HG03565 (cell line): Measurements from ENCODE around the gene PAX5.

Source experiments
- ATAC-seq: cut with Tn5 transposase; IDR thresholded peaks from one replicate; pipeline ENCODE4 v1.9.1; 2021; ENCODE audit warnings: mild to moderate bottlenecking, moderate library complexity; ENCODE audit not compliant: unreplicated experiment

The PAX5 gene

DNA sequence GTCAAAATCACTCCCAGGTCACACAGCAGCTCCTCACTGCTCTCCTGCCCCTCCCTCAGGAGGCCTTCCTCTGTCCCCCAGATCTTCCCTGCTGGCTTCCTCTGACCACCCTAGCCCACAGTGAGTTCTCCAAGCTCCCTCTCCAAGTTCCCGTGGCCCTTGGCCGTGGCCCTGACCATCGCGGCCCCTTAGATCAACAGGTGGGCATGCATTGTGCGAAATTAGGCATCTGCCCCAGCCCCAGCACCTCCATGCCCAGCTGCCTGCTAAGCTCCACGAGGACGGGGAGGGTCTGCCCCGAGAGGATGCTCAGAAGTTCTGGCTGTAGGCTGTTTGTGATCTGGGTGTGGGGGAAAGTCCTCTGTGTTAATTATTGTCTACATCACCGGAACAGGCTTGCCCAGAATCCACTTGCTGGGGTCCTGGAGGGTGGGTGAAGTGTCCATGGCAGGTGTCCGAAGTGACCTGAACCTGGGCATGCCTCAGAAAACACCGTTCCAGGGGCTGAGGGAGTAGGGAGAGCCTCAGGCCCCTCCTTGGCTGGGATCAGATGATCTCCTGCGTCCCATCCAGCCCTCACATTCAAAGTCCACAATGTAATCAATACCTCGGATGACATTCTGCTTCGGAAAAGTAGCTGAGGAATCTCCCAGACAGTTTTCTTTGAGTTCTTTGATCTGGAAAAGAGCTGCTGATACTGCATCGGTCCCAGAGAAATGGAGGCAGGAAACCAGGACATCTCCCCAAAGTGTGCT, 194.8 kb downstream of the PAX5 start:
- ATAC-seq, result no peak

DNA sequence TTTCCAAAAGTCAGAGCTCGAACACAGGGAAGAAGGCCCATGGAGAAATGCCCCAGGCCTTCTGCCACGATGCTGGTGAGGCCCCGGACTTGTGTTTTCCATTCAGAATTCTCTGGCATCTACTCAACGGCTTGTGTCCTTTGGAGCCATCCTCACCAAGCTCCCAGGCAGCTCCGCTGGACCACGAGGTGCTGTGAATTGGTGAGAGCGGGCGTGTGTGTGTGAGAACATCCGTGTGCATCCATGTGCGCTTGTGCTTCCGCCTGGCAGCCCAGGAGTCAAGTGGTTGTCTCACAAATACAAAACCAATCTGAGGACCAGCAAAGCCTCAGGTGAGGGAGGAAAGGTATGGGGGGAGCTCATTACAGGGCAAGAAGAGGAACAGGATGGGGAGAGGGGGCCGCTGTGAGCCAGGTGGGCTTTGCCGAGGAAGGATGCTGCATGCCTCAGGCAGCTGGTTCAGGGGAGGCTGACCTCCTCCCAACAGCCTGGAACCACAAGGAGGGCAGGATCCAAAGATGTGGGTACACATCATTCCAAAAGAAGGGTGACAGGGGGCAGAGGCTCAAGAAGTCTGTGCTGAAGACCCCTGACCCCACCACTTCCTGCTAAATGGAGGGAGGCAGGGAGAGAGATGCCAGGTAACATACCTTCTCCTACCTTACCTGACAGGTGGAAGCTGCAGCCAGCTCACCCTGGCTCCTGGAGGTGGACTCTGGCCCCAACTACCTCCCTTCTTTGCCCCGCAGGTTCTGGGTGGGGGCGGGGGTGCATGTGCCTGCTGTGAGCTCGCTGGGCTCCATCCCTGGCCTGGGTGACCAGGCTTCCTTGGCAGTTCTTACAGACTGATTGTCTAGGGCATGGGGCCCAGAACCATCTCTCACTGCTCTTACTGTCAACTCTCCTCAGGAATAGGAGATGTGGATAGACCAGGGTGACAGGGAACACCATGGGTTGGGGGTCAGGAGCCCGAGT, 196.3 kb downstream of the PAX5 start:
- no peak for ATAC-seq

DNA sequence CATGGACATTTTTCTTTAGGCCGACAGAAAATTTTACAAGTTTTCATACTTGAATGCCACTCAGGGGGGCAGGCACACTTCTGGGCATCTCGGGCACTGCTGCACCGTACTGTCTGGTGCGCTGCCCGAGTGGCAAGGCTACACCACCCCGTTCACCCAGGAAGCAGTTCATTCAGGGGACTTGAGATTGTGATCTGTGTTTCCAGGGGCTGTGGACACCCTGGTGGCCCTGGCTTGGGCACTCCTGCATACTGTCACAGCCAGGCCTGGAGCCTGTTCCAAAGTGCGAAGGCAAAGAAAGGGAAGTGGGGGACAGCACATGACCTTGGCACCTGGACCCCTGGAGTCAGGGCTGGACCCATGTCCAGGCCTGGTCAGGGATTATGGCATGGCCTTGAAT, 197.6 kb downstream of the PAX5 start:
- no peak for ATAC-seq

DNA sequence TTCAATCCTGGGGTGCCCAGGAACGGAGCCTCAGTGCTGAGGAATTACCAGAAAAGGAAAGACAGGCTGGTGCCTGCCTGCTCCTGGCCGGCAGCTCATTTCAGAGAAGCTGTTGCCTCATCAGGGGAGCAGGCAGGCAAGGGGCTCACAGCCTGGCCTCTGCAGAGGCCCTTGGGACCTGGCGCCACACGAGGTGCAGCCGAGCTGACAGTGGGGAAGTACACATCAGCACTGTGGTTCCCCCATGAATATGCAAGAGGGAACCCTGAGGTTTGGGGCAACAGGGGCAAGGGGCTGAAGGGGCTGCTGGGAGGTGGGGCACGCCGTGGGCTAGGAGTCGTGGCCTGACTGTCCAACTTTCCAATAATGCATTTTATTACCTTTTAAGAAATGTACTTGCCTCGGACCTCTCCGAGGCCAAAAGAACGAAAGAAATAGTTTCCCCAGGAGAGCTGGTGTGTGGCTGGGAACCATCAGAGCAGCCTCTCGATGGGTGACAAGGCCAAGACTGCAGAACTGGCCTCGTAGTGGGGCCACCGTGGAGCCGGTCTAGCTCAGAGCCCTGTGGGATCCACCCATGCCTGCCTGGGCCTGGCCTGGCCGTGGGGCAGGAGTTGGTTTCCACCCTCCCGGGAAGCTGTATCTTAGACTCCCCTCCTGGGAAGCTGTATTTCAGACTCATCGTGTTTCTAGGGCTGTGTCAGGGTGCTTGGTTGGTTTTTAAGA, 198.6 kb downstream of the PAX5 start:
- no peak for ATAC-seq

DNA sequence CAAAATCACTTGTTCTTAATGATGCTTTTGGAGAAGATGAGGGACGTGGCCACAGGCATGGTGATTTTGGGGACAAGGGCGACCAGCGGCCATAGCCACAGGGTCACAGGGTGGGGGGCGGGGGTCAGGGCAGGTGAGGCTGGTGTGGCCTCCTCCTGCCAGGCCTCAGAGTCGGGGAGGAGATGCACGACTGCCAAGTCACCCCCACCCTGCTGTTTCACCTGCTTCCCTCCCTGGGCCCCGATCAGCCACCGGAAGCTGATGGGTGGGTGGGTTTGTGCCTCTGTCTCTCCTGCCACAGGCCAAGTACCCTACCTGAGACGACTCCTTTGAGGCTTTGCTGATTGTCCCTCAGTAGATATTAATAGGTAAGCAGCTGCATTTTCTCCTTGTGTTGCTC, 199.3 kb downstream of the PAX5 start:
- ATAC-seq, result no peak

DNA sequence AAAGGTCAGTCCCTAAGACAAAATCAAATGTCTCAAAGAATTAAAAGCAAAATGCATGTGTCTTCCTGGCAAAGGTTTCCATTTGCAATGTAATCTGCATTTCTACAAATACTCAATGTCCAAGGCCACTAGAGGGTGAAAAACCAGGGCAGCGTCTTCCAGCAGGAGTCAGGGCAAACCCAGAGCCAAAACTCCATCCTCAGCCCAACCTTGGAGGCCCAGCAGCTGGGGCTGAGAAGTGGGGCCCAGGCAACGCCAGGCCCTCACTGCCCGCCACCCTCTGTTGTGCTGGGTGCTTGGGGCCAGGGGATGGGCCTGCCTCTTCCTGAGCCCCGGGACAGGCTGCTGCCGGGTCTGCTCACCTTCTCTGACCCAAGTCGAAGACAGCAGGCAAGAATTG, 200.1 kb downstream of the PAX5 start:
- ATAC-seq, result no peak

DNA sequence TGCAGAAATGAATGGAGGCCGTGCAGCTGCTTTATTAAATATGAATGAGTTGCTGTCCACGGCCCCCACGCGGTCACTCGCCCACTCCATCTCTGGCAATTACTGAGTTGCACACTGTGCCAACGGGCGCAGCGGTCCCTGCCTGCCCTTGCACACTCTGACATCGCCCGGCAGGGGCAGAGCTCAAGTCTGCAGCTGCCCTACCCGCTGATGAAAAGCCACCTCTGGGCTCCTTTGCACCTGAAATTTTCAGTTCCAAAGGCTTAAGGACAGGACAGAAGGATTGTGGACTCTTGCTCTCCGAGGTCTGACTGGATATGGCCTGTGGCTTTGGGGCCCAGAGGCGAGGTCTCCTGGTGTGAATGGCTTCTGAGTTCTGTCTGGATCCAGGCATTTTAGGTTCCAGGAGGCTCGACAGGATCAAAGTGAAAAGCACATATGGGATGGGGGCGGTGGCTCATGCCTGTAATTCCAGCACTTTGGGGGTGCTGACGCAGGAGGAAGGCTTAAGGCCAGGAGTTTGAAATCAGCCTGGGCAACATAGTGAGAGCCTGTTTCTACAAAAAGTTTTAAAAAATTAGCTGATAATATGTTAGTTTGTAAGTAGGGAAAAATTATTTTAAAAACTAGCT, 201.8 kb downstream of the PAX5 start:
- ATAC-seq, result no peak

DNA sequence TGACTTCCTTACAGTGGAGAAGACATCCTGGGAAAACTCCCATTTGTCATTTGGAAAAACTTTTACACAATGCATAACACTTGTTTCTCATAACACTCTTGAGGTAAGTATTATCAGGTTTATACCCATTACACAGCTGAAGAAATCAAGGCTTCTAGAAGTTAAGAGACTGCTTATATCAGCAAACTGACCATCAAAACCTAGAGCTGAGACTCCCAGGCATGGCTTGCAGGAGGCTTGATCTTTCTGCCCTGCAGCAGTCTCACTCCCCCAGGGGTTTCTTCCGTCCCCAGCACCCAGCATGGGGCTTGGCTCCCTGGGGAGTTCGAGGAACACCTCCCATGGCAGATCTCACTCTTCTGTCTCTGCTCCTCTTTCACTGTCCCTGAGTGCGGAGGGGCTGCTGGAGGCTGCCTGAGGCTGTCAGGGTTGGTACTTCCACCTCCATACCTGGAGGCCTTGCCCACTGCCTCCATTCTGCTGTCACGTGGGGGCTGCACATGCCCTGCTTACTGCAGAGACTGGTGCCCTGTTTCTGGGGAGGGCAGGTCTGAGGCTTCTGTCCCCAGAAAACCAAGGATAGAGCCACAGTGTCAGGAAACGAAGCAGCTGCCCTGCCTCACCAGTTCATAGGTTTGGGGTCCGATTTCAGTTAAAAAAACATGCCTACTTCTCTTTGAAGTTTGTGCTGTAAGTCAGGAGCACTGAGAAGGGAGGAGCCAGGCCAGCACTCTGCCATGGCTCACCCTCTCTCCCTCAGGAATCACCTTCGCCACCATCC, 202.5 kb downstream of the PAX5 start:
- no peak for ATAC-seq

DNA sequence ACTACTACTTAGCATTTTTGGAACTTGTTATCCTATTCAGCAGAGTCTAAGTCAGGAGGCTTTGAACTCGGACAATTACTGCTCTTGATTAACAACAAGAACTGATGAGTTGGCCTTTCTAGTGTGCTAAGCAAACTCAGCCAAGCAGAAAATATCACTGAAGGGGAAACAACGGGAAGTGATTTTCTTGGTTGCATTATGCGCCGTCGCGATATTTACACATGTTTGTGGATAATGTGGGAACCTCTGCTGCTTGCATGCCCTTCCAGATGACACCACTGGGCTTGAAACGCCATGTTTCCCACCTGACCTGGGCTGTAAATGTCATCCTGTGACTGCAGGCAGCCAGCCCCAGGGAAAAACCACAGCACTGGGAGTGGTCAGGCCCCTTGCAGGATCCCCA, 205.5 kb downstream of the PAX5 start:
- ATAC-seq, result no peak

DNA sequence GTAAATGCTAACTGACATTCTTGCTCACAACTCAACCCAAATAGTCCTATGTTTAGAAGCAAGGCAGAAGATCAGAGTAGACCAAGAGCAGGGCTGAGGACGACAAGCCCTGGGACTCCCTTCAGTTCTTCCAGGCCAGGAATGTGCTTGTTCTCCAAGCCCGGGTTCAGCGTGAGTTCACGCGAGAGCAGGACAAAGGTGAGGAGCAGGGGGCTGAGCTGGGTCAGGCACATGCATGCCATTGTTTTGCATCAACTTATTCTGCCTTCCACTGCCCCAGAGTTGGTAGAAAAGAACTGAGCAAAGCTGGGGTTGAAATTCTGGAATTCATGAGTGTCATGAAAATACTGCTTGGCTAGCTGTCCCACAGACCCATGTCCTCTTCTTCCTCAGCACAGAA, 206.5 kb downstream of the PAX5 start:
- no peak for ATAC-seq

DNA sequence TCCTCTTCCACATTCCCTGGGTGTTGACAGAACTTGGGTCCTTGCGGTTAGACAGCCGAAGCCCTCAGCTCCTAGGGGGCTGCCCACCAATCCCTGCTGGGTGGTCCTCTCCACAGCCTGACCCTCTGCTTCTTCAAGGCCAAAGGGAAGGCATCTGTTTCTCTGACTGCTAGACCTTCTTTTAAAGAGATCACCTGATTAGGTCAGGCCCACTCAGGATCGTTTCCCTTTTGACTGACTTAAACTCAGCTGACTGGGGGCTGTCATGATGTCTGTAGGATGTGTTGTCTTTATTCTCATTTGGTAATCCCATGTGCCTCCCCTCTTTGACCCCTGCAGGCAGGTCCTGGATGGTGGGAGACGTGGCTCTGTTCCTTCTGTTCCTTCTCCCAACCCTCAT, 207.5 kb downstream of the PAX5 start:
- ATAC-seq, result no peak

DNA sequence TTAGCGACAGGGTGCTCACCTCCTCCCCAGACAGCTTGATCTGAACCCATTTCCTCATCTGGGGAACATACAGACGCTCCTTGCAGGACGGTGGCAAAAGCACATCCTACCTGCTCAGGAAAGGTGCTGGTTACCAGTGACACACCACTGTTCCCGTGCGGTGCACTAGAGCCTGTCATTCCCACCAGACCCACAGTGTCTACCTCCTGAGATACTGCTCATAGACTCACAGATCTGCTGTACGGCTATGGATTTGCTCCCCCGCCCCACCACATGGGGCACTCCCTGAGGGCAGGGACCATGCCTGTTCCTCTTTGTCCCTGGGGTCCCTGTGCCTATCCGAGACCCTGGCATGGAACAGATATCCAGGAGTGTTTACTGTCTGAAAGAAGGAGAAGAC, 208.9 kb downstream of the PAX5 start:
- ATAC-seq, result no peak

DNA sequence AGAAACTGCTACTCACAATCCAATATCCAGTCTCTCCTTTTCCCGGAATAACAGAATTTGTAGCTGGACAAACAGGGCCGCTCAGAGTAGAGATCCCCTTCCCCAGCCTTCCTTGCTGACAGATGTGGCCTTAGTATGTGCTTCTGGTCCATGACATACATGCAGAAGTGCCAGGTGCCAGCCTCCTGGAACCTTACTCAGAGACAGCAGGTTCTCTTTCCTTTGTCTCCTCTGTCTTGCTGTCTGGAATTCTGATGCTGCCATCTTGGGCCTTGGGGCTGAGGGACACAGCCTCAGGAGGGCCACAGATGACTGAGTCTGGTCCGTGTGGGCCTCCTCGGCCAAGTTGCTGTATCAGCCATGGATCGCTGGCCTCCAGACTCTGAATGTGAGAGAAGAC, 210.1 kb downstream of the PAX5 start:
- ATAC-seq, result no peak

DNA sequence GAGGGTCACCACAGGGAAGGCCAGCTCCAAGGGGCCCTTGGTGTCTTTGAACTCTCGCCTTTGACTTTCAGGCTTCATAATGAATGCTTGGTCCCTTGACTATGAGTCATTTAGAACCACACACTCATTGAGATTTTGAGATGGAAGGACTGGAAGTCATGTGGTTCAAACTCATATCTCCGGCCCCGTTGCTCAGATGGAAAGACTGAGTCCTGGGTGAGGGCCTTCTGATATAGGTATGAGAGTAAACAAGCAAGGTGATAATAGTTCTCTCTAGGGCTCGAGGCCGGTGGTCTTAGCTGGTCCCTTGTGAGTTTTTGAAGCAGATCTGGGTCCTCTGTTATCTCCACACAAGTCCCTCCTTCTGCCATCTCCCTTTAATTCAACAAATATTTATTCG, 210.6 kb downstream of the PAX5 start:
- no peak for ATAC-seq

DNA sequence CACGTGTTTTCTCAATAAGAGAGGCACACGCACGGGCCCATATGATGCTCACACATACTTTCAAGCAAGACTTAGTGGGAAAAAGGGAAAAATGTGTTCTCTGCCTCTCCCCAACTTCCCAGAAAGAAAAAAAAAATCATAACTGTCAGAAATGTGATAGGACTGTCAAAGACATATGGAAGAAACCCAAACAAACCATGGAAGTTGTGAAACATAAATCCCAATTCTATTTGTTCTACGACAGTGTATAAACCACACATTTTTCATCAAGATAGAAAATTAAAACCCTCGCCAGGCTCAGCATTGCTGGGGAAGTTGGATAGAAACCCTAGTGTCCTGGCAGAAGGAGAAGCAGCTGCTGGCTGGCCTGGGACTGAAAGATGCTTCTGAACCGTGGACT, 211.9 kb downstream of the PAX5 start:
- no peak for ATAC-seq

DNA sequence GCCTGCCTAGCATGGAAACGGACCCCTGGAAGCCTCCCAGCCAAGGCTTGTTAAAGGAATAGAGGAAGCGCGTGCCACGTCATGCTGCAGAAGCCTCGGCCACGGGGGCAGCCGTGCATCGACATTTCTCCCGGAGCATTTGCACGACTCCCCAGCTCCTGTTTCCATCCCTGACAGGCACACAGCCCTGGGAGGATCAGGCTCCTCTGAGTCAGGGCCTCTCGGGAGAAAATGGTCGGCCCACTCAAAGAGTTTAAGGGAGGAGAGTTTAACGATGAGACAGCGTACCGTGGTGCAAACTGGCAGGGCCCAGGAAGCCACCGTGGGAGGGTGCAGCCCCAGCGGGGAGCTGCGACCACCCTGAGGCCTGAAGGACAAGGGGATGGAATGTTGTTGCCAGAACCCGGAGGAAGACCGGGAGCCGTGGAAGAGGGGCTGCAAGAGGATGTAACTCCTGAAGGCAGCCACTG, 213.6 kb downstream of the PAX5 start:
- no peak for ATAC-seq

DNA sequence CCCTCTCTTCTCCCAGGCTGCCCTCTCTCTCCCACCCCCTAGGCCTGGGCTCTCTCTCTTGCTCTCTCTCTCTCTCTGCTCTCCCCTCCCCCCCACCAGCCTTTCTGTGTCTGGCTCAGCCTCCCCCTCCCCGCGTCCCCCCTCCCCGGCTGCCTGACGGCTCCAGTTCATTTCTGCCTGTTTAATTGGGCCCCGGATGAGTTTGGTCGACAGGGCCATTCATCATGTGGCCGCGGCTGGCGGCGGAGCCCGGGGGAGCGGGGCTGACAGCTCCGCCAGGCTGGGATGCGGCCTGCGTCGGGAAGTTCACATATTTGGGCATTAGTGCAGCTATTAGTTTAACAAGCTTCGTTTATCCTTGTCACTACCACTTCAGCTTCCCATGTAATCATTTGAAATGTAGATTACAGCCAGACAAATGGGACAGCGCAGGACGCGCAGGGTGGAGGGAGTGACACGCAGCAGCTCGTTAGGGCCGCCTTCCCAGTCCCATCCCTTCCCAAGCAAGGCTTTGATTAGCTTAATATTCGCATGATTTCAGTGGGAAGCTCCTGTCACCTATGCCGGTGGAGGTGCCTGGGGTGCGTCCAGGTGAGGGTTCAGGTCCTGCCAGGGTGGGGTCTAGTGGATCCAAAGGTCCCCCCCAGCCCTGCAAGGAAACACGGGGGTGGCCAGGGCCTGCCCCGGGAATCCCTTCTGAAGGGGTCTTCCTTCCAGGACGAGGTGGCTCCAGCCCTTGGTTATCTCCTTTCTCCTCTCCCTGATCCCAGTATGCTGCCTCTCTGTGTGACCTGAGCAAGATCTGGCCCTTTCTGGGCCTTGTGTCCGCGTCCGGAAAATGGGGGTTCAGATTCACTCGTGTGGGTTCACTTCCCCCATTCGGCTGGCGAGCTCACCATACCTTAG, 214.8 kb downstream of the PAX5 start:
- ATAC-seq, result no peak

DNA sequence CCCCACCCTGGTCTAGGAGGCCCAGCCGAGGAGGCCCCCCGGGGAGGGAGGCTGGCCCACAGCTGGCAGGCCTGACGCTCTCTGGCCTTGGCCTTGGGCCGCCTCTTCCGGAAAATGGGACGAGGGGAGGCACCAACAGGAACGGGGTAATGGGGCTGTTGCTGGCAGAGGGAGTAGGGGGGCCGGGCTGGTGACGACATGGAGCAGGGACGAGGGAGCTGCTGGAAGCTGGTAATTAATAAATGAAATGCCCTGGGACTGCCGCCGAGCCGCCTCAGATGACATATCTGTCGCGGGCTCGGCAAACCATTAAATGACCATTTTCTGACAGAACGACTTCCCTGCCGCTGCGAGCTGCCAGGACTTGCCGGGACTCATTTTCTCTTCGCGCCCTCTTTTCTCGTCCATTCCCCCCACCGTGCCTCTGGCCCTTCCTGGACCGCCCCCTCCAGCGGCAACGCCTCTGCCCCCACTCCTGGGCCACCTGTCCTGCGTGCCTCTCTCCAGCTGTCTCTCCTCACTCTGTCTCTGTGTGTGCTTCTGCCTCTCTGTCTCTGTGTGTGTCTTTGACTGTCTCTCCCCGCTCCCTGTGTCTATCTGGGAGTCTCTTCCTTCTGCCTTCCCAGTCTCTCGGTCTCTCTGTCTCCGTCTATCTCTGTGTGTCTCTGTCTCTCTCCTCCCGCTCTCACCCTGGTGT, 215.7 kb downstream of the PAX5 start:
- no peak for ATAC-seq
